22Rv1 (cell line): ENCODE results near the gene KLK3.
A peak's percentile ranks its signal among the peaks of the same experiment; 100 is the strongest.

Experiments
- H3K27ac ChIP-seq: fragments of 450-650 bp; 2 replicates; pipeline ENCODE4 v1.5.1; 2017
- CTCF ChIP-seq: fragments of 450-650 bp; IDR thresholded peaks from 2 replicates; pipeline ENCODE4 v1.5.1; 2017; ENCODE audit warnings: mild to moderate bottlenecking
- ZFX ChIP-seq: fragments of 450-650 bp; IDR thresholded peaks from 2 replicates; pipeline ENCODE4 v1.6.1; 2017; ENCODE audit warnings: antibody characterized with exemption, borderline replicate concordance

KLK3 gene

GRCh38 chr19:50818859-50819472, 35.7 kb upstream of the KLK3 start:
- H3K27ac ChIP-seq = peak overlapping the region; percentile 93
- no peak for TF ChIP-seq ZFX
- no peak for TF ChIP-seq CTCF

- peak overlapping the region; percentile 93 for H3K27ac ChIP-seq
- no peak for TF ChIP-seq CTCF
- no peak for TF ChIP-seq ZFX
Measured at GRCh38 chr19:50819636-50820035, 35.1 kb upstream of the KLK3 start.

GRCh38 chr19:50820086-50820485, 34.6 kb upstream of the KLK3 start:
- H3K27ac ChIP-seq = peak overlapping the region; percentile 93
- no peak for TF ChIP-seq CTCF
- TF ChIP-seq ZFX = no peak

- TF ChIP-seq ZFX (no peak), CTCF (no peak)
- peak overlapping the region; percentile 93 for H3K27ac ChIP-seq
Measured at GRCh38 chr19:50820549-50821247, 34.0 kb upstream of the KLK3 start.

GRCh38 chr19:50821248-50821612, 33.5 kb upstream of the KLK3 start:
- no peak for TF ChIP-seq ZFX
- peak overlapping the region; percentile 93 for H3K27ac ChIP-seq

GRCh38 chr19:50821622-50822021, 33.1 kb upstream of the KLK3 start:
- TF ChIP-seq ZFX = no peak
- no peak for TF ChIP-seq CTCF
- peak overlapping the region; percentile 93 for H3K27ac ChIP-seq

- no peak overlapping the region; the same call in 1 of the 2 replicates for H3K27ac ChIP-seq
- TF ChIP-seq ZFX (no peak), CTCF (no peak)
Measured at GRCh38 chr19:50822661-50823208, 32.0 kb upstream of the KLK3 start.
